SK-N-MC (cell line): ENCODE measurements around the gene NCKIPSD.

Experiments
- EZH2 ChIP-seq: fragments of 200-600 bp; sonication (generic); IDR thresholded peaks from one replicate; pipeline ENCODE4 v1.6.1; 2017; ENCODE audit warnings: antibody characterized with exemption
- POLR2AphosphoS5 ChIP-seq: IDR thresholded peaks from 2 replicates; pipeline ENCODE4 v1.6.1; 2012; ENCODE audit warnings: mild to moderate bottlenecking, low read depth, low read length, borderline replicate concordance

GRCh38 chr3:48695393-48695753 lies 9.7 kb upstream of the NCKIPSD start:
- no peak for TF ChIP-seq POLR2AphosphoS5
- no peak for TF ChIP-seq EZH2
